Endothelial cell of umbilical vein (primary cell): ENCODE measurements around the gene EPS15. TPM values are rescaled to one million over a fixed set of nuclear protein-coding genes. Genes with fewer than 3 reads are reported as not detected.

Experiments used
- BruUV-seq: library from RNA; stranded (reverse); fragments of 400-500 nt; replicated peaks from 2 replicates; lab custom pipeline; 2021; lab: Mats Ljungman, UMichigan
- CTCF ChIA-PET: fragments of 300-600, 350-600 bp; sonication (Branson Sonifier 250); formaldehyde crosslinking; loops from one replicate; lab custom pipeline; 2021; ENCODE audit warnings: antibody characterized with exemption, inconsistent platforms; lab: Charles Lee
- POLR2A ChIA-PET: fragments of 300-600, 350-600 bp; sonication (Branson Sonifier 250); formaldehyde crosslinking; loops from one replicate; lab custom pipeline; 2021; ENCODE audit warnings: antibody characterized with exemption, inconsistent platforms; lab: Charles Lee
- DNase-seq: peaks from one replicate; pipeline ENCODE4 v3.0.0-alpha.2; 2011; ENCODE audit warnings: low read depth, low spot score
- FAIRE-seq: peaks from 2 replicates; lab custom pipeline; 2011; peaks lifted over from hg19 to GRCh38; lab: Jason Lieb, UNC
- H2AFZ ChIP-seq: 2 replicates; pipeline ENCODE4 v1.6.0; 2012; ENCODE audit warnings: low read depth, low read length, control low read depth, inconsistent platforms
- H3K27ac ChIP-seq: 2 replicates; pipeline ENCODE4 v1.5.1; 2011; ENCODE audit warnings: low read depth, mild to moderate bottlenecking, control low read depth, low read length, moderate library complexity; ENCODE audit not compliant: insufficient read depth
- H3K27me3 ChIP-seq, 2 experiments: 2 replicates each; pipeline versions ENCODE4 v1.6.0 to v1.6.1; 2011; ENCODE audit warnings: low read length in 2 of 2, mixed read lengths in 1 of 2; ENCODE audit not compliant: control insufficient read depth in 2 of 2, insufficient read depth in 2 of 2
- H3K36me3 ChIP-seq, 2 experiments: 2 replicates in 1 of 2; 3 replicates in 1 of 2; pipeline ENCODE4 v1.5.1; 2011; ENCODE audit warnings: low read length in 2 of 2, mild to moderate bottlenecking in 1 of 2, moderate library complexity in 1 of 2; ENCODE audit not compliant: control insufficient read depth in 2 of 2, insufficient read depth in 2 of 2; ENCODE audit errors: extremely low read depth in 1 of 2
- H3K4me1 ChIP-seq: 3 replicates; pipeline ENCODE4 v1.5.1; 2011; ENCODE audit warnings: mild to moderate bottlenecking, low read length; ENCODE audit not compliant: control insufficient read depth, insufficient read depth; ENCODE audit errors: extremely low read depth
- H3K4me2 ChIP-seq: 2 replicates; pipeline ENCODE4 v1.6.1; 2011; ENCODE audit warnings: low read length, control low read depth, mixed read lengths; ENCODE audit not compliant: insufficient read depth
- H3K4me3 ChIP-seq, 3 experiments: fragments of 200-600 bp in 1 of 3; sonication (generic), shearing (Covaris generic) in 1 of 3; replicated peaks in 1 of 3; 2 replicates each; pipeline ENCODE4 v1.5.1; 2011 to 2016; ENCODE audit warnings: control low read depth in 3 of 3, low read length in 3 of 3, mild to moderate bottlenecking in 2 of 3, inconsistent platforms in 1 of 3, low read depth in 1 of 3, moderate library complexity in 1 of 3; ENCODE audit not compliant: insufficient read depth in 1 of 3
- H3K79me2 ChIP-seq: 2 replicates; pipeline ENCODE4 v1.6.0; 2012; ENCODE audit warnings: low read length, inconsistent platforms; ENCODE audit not compliant: control insufficient read depth, insufficient read depth
- H3K9ac ChIP-seq: replicated peaks from 2 replicates; pipeline ENCODE3; 2011; ENCODE audit warnings: low read length, control low read depth; ENCODE audit not compliant: insufficient read depth; ENCODE audit errors: extremely low read depth
- H3K9me1 ChIP-seq: replicated peaks from 3 replicates; pipeline ENCODE4 v1.6.0; 2011; ENCODE audit warnings: mild to moderate bottlenecking, low read length; ENCODE audit not compliant: control insufficient read depth, insufficient read depth; ENCODE audit errors: extremely low read depth
- H3K9me3 ChIP-seq: replicated peaks from 2 replicates; pipeline ENCODE4 v1.5.1; 2012; ENCODE audit warnings: low read length, inconsistent platforms; ENCODE audit not compliant: control insufficient read depth, insufficient read depth
- H4K20me1 ChIP-seq: replicated peaks from 2 replicates; pipeline ENCODE3; 2011; ENCODE audit warnings: mild to moderate bottlenecking, low read length; ENCODE audit not compliant: control insufficient read depth, insufficient read depth; ENCODE audit errors: extremely low read depth
- EZH2 ChIP-seq: IDR thresholded peaks from 2 replicates; pipeline ENCODE4 v1.6.1; 2012; ENCODE audit warnings: borderline replicate concordance, low read depth, mild to moderate bottlenecking, moderate library complexity, low read length, inconsistent platforms; ENCODE audit not compliant: severe bottlenecking
- FOS ChIP-seq: IDR thresholded peaks from 2 replicates; pipeline ENCODE4 v1.6.1; 2011; ENCODE audit warnings: mild to moderate bottlenecking, low read length, moderate library complexity, borderline replicate concordance; ENCODE audit not compliant: insufficient read depth
- GATA2 ChIP-seq: IDR thresholded peaks from 2 replicates; pipeline ENCODE4 v1.7.0; 2011; ENCODE audit warnings: low read depth, mild to moderate bottlenecking, moderate library complexity, mixed read lengths, low read length; ENCODE audit not compliant: insufficient read length, insufficient read depth
- JUN ChIP-seq: IDR thresholded peaks from 2 replicates; pipeline ENCODE4 v1.6.1; 2011; ENCODE audit warnings: borderline replicate concordance, low read depth; ENCODE audit not compliant: insufficient read length, insufficient read depth
- MYC ChIP-seq: IDR thresholded peaks from one replicate; pipeline ENCODE4 v1.6.1; 2011; ENCODE audit warnings: mild to moderate bottlenecking, low read depth, low read length
- POLR2A ChIP-seq: IDR thresholded peaks from 2 replicates; pipeline ENCODE4 v1.6.1; 2012; ENCODE audit warnings: low read depth, mild to moderate bottlenecking, control low read depth, low read length
- POLR2AphosphoS5 ChIP-seq: IDR thresholded peaks from 2 replicates; pipeline ENCODE4 v1.6.1; 2012; ENCODE audit warnings: low read depth, mild to moderate bottlenecking, control low read depth, low read length, moderate library complexity; ENCODE audit not compliant: insufficient read depth
- dilution Hi-C: fragments of 300-500 bp; cut with MboI; formaldehyde crosslinking; loops from one replicate; pipeline ENCODE4 v1.15.0; 2019; ENCODE audit warnings: low sequenced_read_pairs; ENCODE audit not compliant: extremely low pct_ligation_motif_present
- intact Hi-C: fragments of 100-400 bp; cut with micrococcal nuclease; formaldehyde crosslinking; loops from one replicate; pipeline ENCODE4 v1.10.0; 2022
- polyA plus RNA-seq, 4 experiments: library from polyadenylated mRNA; depleted of rRNA in 3 of 4; stranded (reverse) in 3 of 4; unstranded in 1 of 4; fragments of >200 nt; gene quantifications; 2 replicates each; pipeline versions ENCODE4 v1.2.1 to v1.2.3, GENCODE V29; 2011 to 2012; ENCODE audit warnings: missing spikeins in 1 of 4
- total RNA-seq: library from RNA; stranded (reverse); gene quantifications from 2 replicates; pipeline ENCODE4 v1.2.3, GENCODE V29; 2021
- TF ChIP-seq, protein P1 (sequence below), 2 donors: IDR thresholded peaks; 1 replicate in 1 of 2; 2 replicates in 1 of 2; pipeline ENCODE4 v1.5.1; 2011; ENCODE audit warnings: low read length in 2 of 2, mild to moderate bottlenecking in 2 of 2, moderate library complexity in 2 of 2, control low read depth in 1 of 2, inconsistent platforms in 1 of 2, low read depth in 1 of 2; ENCODE audit not compliant: insufficient read depth in 1 of 2; ENCODE audit errors: extremely low read depth in 1 of 2
- TF ChIP-seq, protein P2 (sequence below): IDR thresholded peaks from 2 replicates; pipeline ENCODE4 v1.6.1; 2011; ENCODE audit not compliant: insufficient read depth, insufficient read length

Gene EPS15
- total and polyA plus RNA-seq, 2 donors (not counting 3 experiments of a cell fraction or from before 2014, with no cell fraction given), result 15.4 to 44.8 TPM

DNA sequence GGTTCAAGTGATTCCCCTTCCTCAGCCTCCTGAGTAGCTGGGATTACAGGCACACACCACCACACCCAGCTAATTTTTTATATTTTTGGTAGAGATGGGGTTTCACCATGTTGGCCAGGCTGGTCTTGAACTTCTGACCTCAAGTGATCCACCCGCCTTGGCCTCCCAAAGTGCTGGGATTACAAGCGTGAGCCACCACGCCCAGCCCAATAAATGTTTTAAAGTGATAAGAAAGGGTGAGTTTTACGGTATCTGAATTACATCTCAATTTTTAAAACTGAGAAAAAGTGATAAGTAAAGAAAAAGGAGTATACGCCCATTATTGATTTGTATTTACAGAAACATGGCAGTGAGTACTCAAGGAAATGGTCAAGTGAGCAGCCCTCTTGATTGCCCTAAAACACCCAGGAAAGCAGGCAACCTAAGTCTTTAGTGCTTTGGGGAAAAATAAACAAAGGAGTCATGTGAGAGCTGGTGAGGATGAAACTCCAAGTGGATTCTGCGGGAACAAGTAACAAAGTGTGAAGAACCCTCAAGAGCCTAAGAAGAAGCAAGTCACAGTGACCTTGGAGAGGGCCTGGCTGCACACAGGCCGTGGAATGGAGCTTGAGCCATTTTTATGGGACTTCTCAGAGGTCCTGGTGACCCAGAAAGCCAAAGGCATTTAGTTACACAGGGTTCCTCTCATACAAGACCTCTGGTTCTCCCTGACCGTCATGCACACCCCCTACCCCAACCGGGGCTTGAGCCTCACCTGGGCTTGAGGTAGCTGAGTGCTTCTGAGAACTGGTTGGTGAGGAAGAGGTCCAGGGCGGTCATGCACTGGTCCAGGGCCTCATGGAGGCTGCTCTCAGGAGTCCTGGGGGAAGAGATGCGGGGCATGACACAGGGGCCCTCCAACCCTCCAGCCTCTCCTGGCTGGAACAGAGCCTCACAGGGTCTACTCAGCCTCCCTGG is 197.8 kb downstream of the EPS15 start:
- Histone ChIP-seq H4K20me1 (no peaks in the 10 kb centered on the region), H3K9me1 (no peaks in the 10 kb centered on the region), H3K9me3 (no peaks in the 10 kb centered on the region), H3K27ac (no peak overlapping the region), H3K79me2 (no peaks in the 10 kb centered on the region), H3K27me3 (no peaks in the 10 kb centered on the region), H3K4me1 (peaks cover 8% of the 10 kb centered on the region), H3K9ac (no peak overlapping the region), H3K4me3 (no peak overlapping the region), H3K4me2 (no peak overlapping the region), H3K36me3 (no peaks in the 10 kb centered on the region), H2AFZ (no peak overlapping the region)
- ChIA-PET POLR2A (no interaction called here), CTCF (interaction anchor here (0.7 to 1.9 kb wide), 3 partner anchors 10 to 167 kb away, joined by 3 to 4 read pairs (median 3); no protein-coding TSS in a partner anchor)
- no TSS peak for BruUV-seq
- DNase-seq (no peak), FAIRE-seq (no peak)
- intact Hi-C loops, result no loop called here
- no peak for TF ChIP-seq MYC
- TF ChIP-seq JUN, result no peak
- no peak for TF ChIP-seq POLR2AphosphoS5
- TF ChIP-seq, protein P1, sequence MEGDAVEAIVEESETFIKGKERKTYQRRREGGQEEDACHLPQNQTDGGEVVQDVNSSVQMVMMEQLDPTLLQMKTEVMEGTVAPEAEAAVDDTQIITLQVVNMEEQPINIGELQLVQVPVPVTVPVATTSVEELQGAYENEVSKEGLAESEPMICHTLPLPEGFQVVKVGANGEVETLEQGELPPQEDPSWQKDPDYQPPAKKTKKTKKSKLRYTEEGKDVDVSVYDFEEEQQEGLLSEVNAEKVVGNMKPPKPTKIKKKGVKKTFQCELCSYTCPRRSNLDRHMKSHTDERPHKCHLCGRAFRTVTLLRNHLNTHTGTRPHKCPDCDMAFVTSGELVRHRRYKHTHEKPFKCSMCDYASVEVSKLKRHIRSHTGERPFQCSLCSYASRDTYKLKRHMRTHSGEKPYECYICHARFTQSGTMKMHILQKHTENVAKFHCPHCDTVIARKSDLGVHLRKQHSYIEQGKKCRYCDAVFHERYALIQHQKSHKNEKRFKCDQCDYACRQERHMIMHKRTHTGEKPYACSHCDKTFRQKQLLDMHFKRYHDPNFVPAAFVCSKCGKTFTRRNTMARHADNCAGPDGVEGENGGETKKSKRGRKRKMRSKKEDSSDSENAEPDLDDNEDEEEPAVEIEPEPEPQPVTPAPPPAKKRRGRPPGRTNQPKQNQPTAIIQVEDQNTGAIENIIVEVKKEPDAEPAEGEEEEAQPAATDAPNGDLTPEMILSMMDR (IDR thresholded peaks at IDR 0.05; ENCODE audit: extremely low read depth in 1 of 2, insufficient read depth in 1 of 2, low read depth in 1 of 2, low read length in 2 of 2), result no peak
- TF ChIP-seq GATA2, result no peak
- TF ChIP-seq, protein P2, sequence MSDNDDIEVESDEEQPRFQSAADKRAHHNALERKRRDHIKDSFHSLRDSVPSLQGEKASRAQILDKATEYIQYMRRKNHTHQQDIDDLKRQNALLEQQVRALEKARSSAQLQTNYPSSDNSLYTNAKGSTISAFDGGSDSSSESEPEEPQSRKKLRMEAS, result no peak
- no peak for TF ChIP-seq POLR2A
- no peak for TF ChIP-seq FOS
- no peak for TF ChIP-seq EZH2
- dilution Hi-C loops, result no loop called here
